ENCODE results near the gene RASGRF2.

Gene RASGRF2, protein sequence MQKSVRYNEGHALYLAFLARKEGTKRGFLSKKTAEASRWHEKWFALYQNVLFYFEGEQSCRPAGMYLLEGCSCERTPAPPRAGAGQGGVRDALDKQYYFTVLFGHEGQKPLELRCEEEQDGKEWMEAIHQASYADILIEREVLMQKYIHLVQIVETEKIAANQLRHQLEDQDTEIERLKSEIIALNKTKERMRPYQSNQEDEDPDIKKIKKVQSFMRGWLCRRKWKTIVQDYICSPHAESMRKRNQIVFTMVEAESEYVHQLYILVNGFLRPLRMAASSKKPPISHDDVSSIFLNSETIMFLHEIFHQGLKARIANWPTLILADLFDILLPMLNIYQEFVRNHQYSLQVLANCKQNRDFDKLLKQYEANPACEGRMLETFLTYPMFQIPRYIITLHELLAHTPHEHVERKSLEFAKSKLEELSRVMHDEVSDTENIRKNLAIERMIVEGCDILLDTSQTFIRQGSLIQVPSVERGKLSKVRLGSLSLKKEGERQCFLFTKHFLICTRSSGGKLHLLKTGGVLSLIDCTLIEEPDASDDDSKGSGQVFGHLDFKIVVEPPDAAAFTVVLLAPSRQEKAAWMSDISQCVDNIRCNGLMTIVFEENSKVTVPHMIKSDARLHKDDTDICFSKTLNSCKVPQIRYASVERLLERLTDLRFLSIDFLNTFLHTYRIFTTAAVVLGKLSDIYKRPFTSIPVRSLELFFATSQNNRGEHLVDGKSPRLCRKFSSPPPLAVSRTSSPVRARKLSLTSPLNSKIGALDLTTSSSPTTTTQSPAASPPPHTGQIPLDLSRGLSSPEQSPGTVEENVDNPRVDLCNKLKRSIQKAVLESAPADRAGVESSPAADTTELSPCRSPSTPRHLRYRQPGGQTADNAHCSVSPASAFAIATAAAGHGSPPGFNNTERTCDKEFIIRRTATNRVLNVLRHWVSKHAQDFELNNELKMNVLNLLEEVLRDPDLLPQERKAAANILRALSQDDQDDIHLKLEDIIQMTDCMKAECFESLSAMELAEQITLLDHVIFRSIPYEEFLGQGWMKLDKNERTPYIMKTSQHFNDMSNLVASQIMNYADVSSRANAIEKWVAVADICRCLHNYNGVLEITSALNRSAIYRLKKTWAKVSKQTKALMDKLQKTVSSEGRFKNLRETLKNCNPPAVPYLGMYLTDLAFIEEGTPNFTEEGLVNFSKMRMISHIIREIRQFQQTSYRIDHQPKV (N-terminal part only)

DNA sequence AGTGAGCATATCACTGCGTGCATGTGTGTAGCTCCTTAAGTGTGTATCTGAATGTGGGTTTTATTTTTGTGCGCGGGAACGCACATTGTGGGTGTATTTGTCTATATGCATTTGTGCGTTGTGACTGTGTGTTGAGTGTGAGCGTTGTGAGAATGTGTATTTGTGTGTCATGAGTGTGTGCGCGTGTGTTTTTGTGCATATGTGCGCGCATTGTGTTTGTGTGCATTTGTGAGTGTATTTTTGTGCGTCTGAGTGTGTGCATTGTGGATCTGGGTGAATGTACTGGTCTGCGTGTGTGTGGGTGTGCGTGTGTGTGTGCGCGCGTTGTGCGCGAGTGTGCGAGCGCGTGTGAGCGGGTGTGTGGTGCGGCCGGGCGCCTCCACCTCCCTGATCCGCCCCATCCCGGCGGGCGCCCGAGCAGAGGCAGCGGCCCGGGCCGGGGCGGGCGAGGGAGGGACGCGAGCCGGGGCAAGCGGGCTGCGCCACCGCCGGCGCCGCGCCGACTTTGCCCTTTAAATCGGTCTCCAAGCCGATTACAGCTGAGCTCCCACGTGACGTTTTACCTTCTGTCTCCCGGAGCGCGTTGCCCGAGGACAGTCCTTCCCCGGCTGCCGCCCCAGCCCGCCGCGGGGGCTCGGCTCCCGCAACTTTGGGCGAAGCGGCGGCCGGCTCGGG lies at the start of gene RASGRF2:
Gene RASGRF2, plus strand, starts transcription at position 596 of the 675 bp plus-strand sequence. CDS start 376 bp downstream, outside the sequence.
- peak; percentile 53 for DNase-seq (ENCODE audit: low read depth)

DNA sequence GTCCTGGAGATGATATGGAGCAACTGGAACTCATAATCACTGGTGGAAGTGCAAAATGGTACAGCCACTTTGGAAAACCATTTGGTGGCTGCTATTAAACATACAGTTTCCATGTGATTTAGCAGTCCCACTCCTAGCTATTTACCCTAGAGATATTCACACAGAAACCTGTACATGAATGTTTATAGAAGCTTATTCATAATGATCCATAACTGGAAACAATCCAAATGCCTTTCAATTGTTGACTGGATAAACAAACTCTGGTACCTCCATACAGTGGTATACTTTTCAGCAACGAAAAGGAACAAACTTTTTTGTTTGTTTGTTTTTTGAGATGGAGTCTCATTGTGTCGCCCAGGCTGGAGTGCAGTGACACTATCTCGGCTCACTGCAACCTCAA lies 47.7 kb upstream of the RASGRF2 start:
- no peak for DNase-seq (ENCODE audit: low read depth)

DNA sequence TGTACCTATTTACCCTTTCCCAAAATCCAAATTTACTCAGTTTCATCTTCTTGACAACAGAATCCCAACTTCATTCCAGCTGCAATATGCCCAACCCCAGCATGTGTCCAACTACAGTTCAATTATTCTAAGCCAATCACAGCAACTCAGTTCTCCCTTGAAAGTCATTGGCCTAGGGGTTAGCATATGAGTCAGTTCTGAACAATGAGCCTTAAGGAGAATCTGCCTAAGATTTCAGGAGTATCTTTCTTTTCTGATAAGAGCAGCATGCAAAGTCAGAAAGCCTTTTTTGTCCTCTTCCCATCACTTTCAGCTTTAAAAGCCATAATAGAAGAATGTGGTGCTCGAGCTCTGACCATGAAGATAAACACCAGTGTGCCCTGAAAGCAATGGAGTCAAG lies 44.4 kb upstream of the RASGRF2 start:
- no peak for DNase-seq (ENCODE audit: low read depth)

DNA sequence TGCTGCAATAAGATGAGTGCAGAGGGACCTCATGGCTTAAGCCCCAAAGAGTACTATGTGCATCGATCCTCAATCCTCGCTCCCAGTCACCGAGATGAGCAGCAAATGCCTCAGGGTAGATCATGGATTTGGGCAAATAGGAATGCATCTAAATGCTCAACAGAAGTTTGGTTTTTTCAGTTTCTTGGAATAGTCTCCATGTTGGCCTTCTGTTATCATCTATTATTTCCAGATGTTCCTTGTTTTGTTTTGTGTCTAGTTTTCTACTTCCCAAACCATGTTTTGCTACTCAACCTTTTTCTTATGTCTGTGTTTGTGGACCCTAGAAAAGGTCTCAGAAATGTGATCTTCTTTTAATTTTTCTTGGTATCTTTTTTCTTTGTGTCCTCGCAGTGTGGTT lies 43.5 kb upstream of the RASGRF2 start:
- DNase-seq (ENCODE audit: low read depth) = peak; percentile 16

DNA sequence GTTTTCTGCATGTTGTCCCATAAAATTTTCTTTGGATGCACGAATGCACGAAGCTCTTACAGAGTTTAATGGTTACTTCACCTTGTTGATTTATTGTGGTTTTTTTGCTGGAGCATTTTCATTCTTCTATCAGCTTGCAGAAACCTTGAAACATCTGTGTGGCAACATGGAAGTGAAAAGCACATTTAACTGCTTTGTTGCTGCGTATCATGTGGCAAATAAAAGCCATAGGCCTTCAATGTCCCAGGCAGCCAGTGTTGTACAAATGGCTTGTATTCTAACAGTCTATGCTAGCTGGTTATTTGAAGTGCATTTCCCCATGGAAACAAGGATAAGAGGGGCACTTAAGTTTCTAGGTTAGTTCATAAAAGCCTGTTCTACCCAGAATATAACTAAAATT lies 42.5 kb upstream of the RASGRF2 start:
- no peak for DNase-seq (ENCODE audit: low read depth)

DNA sequence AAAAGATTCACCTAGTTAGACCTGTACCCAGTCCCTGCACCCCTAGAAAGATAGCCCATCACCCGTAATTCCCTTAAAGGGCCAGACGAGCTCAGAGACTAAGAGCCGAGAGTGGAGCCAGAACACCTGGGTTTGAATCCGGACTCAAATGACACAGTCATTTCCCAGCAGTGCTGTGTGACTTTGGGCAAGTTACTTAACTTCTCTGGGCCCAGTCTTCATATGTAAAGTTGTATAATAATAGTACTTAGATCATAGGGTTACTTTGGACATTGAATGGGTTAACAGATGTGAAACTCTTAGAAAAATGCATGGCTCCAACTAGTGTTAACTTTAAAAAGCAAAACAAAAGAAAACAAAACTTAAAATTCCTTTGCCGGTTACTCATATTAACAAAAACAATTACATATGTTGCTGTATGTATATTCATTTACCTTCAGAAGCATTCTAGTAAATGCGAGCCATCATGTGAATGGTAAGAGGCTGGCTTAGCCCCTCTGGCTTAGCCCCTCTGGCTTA lies 40.4 kb upstream of the RASGRF2 start:
- DNase-seq (ENCODE audit: low read depth) = no peak

DNA sequence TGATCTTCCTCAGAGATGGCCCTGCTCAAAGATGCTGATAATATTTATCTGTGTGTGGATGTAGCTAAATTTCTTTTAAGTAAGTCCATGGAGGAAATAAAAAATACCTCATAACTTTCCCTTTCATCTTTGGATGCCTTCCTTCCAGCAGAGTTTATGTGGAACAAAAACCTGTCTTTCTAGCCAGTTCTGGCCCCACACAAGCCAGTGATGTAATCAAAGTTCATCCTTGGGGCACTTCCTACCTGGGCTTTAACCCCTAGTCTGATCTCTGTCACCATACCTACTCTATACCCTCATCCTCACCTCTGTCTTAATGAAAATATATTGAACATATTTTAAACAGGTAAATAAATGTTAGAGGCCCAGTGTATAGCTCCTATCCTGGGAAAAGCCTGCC lies 39.8 kb upstream of the RASGRF2 start:
- DNase-seq (ENCODE audit: low read depth) = no peak

DNA sequence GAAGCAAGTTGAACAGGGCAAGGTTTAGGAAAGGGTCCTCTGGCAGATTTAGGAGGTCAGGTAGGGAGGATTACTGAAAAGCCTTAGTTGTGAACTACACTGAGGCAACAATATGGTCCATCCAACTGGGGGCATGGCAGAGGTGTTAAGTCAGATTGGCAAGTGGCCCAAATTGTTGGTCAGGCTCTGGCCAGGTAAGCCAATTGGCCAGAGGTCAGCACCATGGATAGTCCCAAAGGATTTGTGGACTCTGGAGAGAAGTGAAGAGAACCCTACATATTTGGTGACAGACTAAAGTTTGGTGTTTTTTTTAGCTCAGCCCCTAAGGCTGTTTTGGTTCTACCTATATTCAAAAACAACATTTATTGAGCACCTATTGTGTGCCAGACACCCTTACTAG lies 39.1 kb upstream of the RASGRF2 start:
- no peak for DNase-seq (ENCODE audit: low read depth)

DNA sequence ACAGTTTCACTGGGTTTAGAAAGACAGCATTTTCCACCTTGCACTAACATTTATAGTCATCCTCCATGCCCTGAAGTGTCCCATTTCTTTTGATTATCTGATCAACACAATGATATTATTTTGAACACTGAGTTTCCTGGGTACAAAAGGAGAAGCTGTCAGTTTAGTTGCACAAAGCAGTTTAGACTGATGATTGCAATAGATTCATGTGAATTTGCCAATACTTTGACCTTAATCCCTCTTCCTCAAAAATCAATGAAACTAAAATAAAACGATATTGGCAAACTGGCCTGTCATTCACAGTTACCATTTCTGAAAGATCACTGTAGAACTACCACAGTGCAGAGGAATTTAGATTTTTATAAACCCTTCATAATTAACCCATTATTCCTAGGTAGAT lies 34.2 kb upstream of the RASGRF2 start:
- no peak for DNase-seq (ENCODE audit: low read depth)

DNA sequence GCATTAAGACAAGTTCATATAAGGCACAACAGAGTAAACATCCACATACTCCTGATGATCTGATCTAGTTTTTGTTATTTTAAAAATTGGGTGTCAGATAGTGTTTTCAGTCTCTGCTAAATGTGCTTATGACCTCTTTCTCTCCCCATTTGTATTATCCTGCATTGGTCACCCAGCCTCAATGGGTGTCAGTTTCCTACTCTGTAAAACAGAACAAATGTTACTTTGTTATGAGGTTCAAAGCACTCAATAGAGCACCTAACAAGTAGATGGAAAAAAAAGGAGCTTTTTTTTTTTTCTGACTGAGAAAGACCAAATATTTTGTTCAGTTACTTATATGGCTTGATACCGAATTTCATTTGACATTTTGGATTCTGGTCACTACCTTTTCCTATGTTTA lies 33.6 kb upstream of the RASGRF2 start:
- no peak for DNase-seq (ENCODE audit: low read depth)

DNA sequence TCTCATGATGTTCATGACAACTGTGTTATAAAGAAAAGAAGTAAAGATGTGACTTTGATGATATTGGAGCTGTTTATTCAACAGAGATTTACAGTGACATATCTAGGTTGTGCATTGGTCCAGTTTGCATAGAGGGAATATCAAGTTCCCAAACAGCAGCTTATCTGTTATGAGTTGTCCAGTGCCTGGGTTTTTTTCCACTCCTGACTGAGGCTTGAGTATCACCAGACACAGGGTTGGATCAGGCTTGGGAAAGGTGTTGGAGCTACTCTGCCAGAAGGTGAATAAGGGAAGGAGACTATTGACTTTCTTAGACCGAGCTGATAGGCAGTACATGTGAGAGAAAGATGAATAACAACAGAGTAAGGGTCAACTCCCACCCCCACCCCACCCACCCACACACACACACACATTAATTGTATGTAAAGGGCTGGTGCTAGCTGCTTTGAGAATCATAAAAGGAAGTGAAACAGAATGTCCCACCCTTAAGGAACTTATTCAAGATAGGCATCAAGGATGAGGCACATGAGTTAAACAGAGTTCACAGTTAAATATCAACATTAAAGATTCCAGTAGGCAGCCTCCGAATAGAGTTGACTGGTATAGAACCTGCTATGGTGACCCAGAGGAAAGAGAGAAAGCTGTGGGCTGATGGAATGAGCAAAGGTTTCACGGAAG lies 33.0 kb upstream of the RASGRF2 start:
- no peak for DNase-seq (ENCODE audit: low read depth)

DNA sequence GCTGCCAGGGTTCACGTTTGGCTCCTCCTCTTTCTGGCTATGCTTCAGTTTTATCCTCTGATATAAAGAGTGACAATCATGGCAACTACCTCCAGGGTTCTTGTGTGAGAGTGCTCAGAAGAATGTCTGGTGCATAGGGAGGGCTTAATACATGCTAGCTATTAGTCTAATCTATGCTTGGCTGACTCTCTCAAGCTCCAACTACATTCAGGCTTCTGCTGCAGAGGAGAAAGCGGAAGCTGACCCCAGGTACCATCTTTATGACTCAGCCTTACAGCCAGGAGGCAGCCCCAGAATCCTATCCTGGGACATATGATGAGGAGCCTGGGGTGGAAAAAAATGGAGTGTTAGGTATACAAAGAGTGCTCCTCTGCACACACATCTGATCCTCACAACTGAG lies 32.1 kb upstream of the RASGRF2 start:
- DNase-seq (ENCODE audit: low read depth) = no peak

DNA sequence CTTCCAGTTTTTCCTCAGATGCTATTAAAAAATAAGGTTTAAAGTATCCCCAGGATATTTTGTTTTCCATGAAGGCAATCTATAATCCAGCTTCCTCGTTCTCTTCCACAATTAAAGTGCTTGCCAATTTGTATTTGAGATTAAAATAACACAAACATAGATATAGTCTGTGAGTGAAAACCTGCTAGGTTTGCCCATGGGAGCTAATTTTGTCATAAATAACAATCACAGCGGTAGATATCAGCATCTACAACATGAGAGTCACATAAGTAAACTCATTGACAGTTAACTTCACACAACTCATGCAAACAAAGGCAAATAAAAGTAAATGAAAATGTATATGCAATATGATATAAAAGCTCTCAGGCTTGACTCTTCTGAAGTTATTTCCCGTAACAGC lies 29.2 kb upstream of the RASGRF2 start:
- DNase-seq (ENCODE audit: low read depth) = no peak

DNA sequence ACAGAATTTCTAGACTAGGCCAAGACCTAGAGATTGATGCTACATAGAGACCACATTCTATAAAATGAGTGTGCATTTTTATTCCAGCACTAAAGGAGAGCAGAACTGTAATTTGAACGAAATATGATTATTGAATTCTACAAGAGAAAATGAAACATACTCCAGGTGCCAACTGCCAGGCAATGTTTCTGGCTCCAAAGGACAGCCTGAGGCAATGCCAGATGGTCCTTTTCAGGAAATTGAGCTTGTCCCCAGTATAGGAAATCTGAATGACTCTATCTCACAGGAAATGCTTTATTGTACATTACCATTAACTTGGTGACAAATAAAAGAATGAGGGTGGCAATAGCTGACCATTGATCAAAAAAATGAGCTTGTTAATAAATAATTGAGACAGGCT lies 28.8 kb upstream of the RASGRF2 start:
- DNase-seq (ENCODE audit: low read depth) = no peak

DNA sequence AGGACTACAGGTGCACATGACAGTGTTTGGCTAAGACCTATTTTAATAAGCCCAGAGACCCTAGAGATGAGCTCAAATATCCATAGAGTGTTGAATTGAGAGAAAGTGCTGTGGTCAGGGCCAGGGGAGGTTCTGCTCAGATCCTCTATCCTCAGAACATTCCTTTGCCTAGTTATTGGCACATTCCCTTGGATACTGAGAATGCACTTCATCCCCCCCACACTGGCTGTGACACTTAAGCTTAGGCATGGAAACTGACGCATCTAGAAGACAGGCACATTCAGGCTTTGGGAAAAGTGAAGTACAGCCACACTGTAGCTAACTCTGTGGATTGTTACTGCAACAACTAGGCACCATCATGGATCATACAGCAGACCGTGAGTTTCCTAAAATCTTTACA lies 27.1 kb upstream of the RASGRF2 start:
- DNase-seq (ENCODE audit: low read depth) = no peak

DNA sequence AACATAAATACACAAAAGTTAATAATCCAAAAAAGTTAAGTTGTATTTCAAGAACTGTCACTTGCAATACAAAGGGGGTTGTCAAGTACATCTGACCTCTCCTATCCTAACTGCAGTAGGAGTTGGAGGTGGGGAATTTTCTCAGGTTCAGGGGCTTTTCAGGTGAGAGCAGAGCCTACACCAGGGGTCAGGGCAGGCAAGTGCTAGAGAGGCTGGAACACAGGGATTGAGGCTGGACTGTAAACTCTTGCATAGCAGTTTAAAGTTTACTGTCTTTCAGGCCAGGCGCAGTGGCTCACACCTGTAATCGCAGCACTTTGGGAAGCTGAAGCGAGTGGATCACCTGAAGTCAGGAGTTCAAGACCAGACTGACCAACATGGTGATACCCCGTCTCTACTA lies 25.4 kb upstream of the RASGRF2 start:
- no peak for DNase-seq (ENCODE audit: low read depth)

DNA sequence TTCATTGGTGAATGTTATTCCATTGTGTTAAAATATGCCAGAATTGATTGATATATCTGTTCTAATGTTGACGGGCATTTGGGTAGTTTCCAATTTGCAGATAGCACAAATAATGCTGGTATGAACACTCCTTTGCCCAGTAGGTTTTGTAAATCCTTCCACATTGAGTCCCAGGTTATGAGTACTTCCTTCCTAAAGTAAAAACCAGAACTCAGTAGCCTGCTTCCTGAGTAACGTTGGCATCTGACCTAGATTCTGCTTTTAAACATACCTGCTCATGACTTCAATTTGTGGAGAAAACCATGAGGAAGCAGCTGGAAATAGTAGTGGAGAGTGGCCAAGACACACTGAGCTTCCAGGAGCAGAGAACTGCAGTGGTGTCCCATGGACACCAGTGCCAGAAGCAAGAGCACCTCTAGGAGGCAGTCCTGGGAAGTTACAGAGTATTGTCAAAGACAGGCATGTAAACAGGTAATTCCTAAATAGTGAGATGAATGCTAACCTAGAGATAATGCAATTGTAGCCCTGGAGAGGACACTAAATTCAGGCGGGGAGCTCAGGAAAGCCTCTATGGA lies 24.3 kb upstream of the RASGRF2 start:
- no peak for DNase-seq (ENCODE audit: low read depth)

DNA sequence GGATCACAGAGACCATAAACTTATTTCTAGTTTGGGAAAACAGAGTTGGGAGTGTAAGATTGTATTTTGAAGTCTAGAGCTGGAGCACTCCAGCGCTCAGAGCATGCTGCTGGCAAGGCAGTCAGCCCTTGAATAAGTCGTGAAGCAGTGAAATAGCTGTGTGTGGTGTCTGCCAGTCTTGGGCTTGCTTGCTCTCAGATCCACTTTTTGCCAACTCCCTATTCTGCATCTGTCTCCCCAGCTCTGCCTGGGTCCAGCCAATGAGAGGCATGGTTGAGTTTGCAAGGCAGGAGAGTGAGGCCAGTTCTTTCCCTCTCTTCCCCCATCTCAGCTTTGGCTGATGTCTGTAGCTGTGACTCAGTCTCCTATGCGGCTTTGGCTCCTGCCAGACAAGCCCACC lies 23.3 kb upstream of the RASGRF2 start:
- DNase-seq (ENCODE audit: low read depth) = no peak

DNA sequence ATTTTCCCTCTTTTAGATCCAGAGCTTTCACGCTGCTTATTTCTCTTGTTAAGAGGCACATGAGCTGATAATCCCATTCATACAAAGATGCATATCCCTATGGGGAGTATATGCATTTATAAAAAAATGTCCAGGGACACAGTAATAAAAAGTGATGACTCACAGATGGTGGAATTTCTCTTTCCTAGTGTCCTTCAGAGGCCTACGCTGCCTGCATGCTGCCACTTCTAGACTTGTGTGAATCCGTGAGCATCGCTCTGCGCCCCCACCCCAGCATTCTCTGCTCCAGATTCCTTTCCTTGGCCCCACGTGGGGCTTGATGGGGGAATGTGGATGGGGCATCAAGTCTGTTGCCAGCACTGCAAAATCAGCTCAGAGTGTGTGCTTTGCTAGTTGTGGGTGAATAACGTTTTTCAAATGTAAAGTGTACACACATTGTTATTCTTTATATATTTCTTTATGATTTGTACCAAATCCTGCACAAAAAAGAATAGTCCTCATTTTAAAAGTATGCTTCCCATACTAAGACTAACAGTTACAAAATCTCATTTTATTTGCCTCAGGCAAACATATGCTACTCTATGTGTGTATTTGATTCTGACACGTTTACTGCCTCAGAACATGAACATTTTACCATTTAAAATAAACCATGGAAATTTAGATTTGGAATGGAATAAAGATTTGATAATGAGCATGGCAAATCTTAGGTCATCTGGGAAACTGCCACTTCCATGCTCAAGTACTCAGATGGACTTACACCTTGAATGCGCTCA lies 22.4 kb upstream of the RASGRF2 start:
- no peak for DNase-seq (ENCODE audit: low read depth)

DNA sequence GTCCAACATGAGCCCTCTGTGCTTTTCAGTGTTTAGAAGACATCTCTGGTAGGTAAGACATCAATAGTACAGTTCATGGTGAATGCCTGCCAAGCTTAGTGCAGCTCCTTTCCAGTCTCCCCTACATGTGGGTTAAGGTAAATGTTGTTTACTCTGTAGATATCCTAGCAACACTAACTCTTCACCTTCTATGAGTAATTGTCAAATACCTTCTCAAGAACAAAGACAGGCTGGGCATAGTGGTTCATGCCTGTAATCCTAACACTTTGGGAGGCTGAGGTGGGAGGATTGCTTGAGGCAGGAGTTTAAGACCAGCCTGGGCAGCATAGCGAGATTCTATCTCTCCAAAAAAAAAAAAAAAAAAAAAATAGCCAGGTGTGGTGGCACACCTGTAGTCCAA lies 18.7 kb upstream of the RASGRF2 start:
- no peak for DNase-seq (ENCODE audit: low read depth)

Data from fibroblast of gingiva (primary cell).